Bronchial epithelial cell (primary cell): Measurements from ENCODE around the gene EPB41L4A. TPM values are rescaled to one million over a fixed set of nuclear protein-coding genes. Genes with fewer than 3 reads are reported as not detected.

Source experiments
- DNase-seq: peaks from one replicate; pipeline ENCODE4 v3.0.0-alpha.2; 2010; ENCODE audit warnings: low read depth
- FAIRE-seq: peaks from 2 replicates; lab custom pipeline; 2011; peaks lifted over from hg19 to GRCh38; lab: Jason Lieb, UNC
- H3K27me3 ChIP-seq: 2 replicates; pipeline ENCODE4 v1.5.1; 2011; ENCODE audit warnings: low read length; ENCODE audit not compliant: control insufficient read depth, insufficient read depth
- H3K36me3 ChIP-seq: 2 replicates; pipeline ENCODE4 v1.5.1; 2011; ENCODE audit warnings: low read length; ENCODE audit not compliant: control insufficient read depth, insufficient read depth
- H3K4me3 ChIP-seq: 2 replicates; pipeline ENCODE4 v1.5.1; 2011; ENCODE audit warnings: mild to moderate bottlenecking, low read depth, low read length, control low read depth
- total RNA-seq: library from RNA; depleted of rRNA; stranded (reverse); fragments of >200 nt; gene quantifications from 2 replicates; pipeline ENCODE4 v1.2.1, GENCODE V29; 2014
- TF ChIP-seq, protein P1 (sequence below): IDR thresholded peaks from 2 replicates; pipeline ENCODE4 v1.5.1; 2011; ENCODE audit warnings: mild to moderate bottlenecking, moderate library complexity, low read length, control low read depth, inconsistent platforms; ENCODE audit not compliant: insufficient read depth, severe bottlenecking

Gene EPB41L4A
- total RNA-seq, 1 donor from 2014 or later, result 5.3 TPM

DNA sequence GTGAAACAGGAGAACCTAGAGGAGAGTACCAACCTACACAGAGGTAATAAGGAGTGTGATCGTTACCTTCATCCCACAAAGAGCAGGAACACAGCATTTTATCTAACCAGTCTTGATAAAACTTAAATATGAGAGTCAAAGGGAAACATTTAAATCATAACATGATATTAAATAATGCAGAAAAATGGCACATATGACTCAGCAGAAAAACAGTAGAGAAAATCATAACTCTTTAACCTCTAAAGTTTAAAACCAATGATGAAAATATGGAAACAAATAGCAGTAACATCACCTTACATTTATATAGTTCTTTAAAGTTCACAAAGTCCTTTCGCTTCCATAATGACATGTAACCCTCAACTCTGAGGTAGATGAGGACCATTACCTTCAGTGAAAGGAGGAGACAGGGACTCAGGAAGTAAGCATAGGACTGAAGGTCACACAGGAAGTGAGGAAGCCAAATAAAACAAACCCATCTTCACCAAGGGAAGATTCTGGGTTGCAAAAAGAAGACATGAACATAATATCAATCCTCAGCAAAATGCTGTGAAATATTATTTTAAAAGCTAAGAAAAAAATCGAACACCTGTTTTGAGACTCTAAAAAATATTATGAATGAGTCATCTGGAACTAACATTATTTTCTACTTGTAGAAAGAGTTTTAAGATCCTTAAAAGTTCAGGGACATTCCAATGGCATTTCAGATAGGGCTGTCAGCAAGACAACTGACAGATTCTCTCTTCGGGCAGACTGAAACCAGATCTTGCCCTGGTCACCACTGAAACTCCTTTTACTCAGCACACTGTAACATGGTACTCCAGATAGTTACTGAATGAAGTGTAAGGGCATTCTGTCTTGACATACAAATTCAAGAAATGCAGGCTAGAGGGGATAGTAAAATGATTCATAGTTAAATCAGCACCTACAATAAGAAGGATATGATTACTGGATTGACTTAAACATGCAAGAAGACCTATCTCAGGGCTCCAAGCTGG, 148.5 kb downstream of the EPB41L4A start:
- Histone ChIP-seq H3K36me3 (no peaks in the 10 kb centered on the region), H3K27me3 (no peaks in the 10 kb centered on the region), H3K4me3 (no peak overlapping the region)
- TF ChIP-seq, protein P1, sequence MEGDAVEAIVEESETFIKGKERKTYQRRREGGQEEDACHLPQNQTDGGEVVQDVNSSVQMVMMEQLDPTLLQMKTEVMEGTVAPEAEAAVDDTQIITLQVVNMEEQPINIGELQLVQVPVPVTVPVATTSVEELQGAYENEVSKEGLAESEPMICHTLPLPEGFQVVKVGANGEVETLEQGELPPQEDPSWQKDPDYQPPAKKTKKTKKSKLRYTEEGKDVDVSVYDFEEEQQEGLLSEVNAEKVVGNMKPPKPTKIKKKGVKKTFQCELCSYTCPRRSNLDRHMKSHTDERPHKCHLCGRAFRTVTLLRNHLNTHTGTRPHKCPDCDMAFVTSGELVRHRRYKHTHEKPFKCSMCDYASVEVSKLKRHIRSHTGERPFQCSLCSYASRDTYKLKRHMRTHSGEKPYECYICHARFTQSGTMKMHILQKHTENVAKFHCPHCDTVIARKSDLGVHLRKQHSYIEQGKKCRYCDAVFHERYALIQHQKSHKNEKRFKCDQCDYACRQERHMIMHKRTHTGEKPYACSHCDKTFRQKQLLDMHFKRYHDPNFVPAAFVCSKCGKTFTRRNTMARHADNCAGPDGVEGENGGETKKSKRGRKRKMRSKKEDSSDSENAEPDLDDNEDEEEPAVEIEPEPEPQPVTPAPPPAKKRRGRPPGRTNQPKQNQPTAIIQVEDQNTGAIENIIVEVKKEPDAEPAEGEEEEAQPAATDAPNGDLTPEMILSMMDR, result no peak
- DNase-seq, result peak; percentile 64
- no peak for FAIRE-seq

DNA sequence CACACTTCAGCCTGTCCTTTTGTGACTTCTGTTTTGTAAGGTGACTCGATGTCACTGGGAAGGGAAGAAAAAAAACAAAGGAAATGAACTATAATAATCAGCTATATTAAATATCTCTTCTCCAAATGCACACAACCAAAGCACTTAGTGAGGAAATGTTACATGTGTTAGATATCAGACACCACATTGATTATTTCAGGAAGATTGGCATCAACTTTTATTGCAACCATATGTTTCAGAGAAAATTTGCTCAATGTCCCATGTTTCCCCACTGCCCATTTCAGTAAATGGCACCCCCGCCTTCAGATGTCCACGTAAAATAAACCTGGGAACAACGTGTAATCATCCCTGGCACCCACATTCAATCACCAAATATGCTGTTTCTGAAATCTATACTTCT, 151.8 kb downstream of the EPB41L4A start:
- DNase-seq, result no peak
- Histone ChIP-seq H3K27me3 (no peaks in the 10 kb centered on the region), H3K4me3 (no peak overlapping the region), H3K36me3 (no peaks in the 10 kb centered on the region)
- FAIRE-seq, result no peak
- TF ChIP-seq, protein P1, result no peak

DNA sequence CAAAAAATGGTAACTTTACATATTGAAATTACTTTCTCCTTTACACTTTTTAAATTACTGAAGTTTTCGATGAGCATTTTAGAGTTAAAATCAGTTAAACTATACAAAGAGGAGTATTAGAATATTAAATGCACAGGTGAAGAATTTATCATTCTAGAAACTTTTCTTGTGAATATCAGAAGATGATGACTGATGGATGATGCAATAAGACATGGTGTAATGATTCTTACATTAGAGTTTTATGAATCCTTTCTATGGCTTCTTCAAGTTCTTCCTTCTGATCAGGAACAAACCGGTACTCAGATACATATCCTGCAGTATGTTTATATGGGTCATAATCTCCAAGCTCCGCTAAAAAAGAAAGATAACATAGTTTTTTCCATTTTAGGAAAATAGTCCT, 154.4 kb downstream of the EPB41L4A start:
- Histone ChIP-seq H3K4me3 (no peak overlapping the region), H3K36me3 (no peaks in the 10 kb centered on the region), H3K27me3 (no peaks in the 10 kb centered on the region)
- TF ChIP-seq, protein P1, result no peak
- FAIRE-seq, result no peak
- peak; percentile 17 for DNase-seq

DNA sequence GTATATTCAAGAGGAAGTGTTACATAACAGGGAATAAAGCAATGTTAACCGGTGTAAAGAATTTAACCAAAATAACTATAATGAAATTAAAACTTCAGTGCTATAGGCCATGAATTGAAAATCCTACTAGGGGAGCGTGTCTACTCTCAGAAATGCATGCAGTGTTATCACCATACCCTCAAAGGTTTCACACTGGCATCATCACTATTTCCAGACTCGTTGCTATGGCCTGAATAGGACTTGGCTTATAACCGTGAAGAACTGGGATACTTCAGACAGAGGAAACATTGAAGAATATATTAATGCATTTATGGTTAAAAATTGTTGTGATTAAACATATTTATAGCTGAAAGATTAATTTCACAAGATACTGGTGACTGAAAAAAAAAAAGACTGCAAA, 154.9 kb downstream of the EPB41L4A start:
- DNase-seq (no peak), FAIRE-seq (no peak)
- no peaks in the 10 kb centered on the region for H3K27me3 ChIP-seq
- TF ChIP-seq, protein P1, result no peak
- no peaks in the 10 kb centered on the region for H3K36me3 ChIP-seq
- no peak overlapping the region for H3K4me3 ChIP-seq

DNA sequence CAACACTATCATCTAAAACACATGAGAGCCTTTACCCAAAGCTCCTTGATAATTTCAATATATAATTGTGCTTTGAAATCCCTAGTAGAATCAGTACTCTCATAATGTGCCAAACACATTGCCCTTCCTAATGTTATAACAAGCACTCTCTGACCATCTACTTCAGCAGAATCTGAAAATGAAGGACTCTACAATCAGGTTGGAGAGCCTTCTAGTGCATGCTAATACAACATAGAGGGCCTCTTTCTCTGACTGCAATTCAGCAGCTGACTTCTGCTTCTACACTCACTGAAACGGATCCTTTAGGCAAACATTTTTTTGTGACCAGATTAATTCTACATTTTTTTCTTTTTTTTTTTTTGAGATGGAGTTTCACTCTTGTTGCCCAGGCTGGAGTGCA, 155.6 kb downstream of the EPB41L4A start:
- DNase-seq, result no peak
- no peaks in the 10 kb centered on the region for H3K27me3 ChIP-seq
- H3K4me3 ChIP-seq, result no peak overlapping the region
- TF ChIP-seq, protein P1, result no peak
- no peaks in the 10 kb centered on the region for H3K36me3 ChIP-seq
- no peak for FAIRE-seq
